IMR-90 (cell line): Measurements from ENCODE around the gene SECTM1. TPM values are rescaled to one million over a fixed set of nuclear protein-coding genes. Genes with fewer than 3 reads are reported as not detected.

Source experiments
- ATAC-seq: fragments of 200-7000 bp; cut with Tn5 transposase; 2 replicates; pipeline ENCODE4 v1.9.1; 2020; ENCODE audit warnings: low read depth, mild to moderate bottlenecking, moderate library complexity
- BruUV-seq: library from RNA; stranded (reverse); fragments of 400-500 nt; replicated peaks from 2 replicates; lab custom pipeline; 2021; lab: Mats Ljungman, UMichigan
- CTCF ChIA-PET: fragments of 300-600 bp; formaldehyde crosslinking; extraction: SDS; loops from one replicate; lab custom pipeline; 2021; ENCODE audit warnings: antibody characterized with exemption; lab: Yijun Ruan, JAX
- POLR2A ChIA-PET: fragments of 300-600 bp; sonication (Branson Sonifier 250); formaldehyde crosslinking; loops from one replicate; lab custom pipeline; 2022; ENCODE audit warnings: antibody characterized with exemption; ENCODE audit not compliant: unreplicated experiment; lab: Charles Lee
- DNase-seq: peaks from one replicate; pipeline ENCODE4 v3.0.0; 2013
- H2AFZ ChIP-seq: replicated peaks from 2 replicates; pipeline ENCODE3; 2013; ENCODE audit warnings: low read length, mild to moderate bottlenecking; ENCODE audit not compliant: poor library complexity
- H2AK5ac ChIP-seq: 2 replicates; pipeline ENCODE4 v1.6.1; 2013; ENCODE audit warnings: low read depth, low read length, inconsistent platforms
- H2AK9ac ChIP-seq: replicated peaks from 2 replicates; pipeline ENCODE3; 2013; ENCODE audit warnings: mild to moderate bottlenecking, low read depth, low read length, moderate library complexity; ENCODE audit not compliant: poor library complexity
- H2BK120ac ChIP-seq: 2 replicates; pipeline ENCODE4 v1.6.1; 2013; ENCODE audit warnings: low read depth, low read length, inconsistent platforms
- H2BK15ac ChIP-seq: 3 replicates; pipeline ENCODE4 v1.6.1; 2013; ENCODE audit warnings: low read depth, low read length, inconsistent platforms
- H2BK20ac ChIP-seq: 2 replicates; pipeline ENCODE4 v1.6.1; 2013; ENCODE audit warnings: low read depth, mild to moderate bottlenecking, inconsistent platforms, low read length, moderate library complexity
- H2BK5ac ChIP-seq: 2 replicates; pipeline ENCODE4 v1.6.1; 2013; ENCODE audit warnings: mild to moderate bottlenecking, low read depth, low read length, inconsistent platforms; ENCODE audit not compliant: poor library complexity, severe bottlenecking
- H3K14ac ChIP-seq: replicated peaks from 2 replicates; pipeline ENCODE4 v1.6.1; 2013; ENCODE audit warnings: low read depth, low read length, inconsistent platforms
- H3K18ac ChIP-seq: 2 replicates; pipeline ENCODE4 v1.6.1; 2013; ENCODE audit warnings: low read depth, low read length, control low read depth
- H3K23ac ChIP-seq: 2 replicates; pipeline ENCODE4 v1.6.1; 2013; ENCODE audit warnings: low read depth, low read length, inconsistent platforms
- H3K27ac ChIP-seq: 2 replicates; pipeline ENCODE4 v1.5.1; 2013; ENCODE audit warnings: mild to moderate bottlenecking, control low read depth, low read length; ENCODE audit not compliant: insufficient read depth
- H3K27me3 ChIP-seq: 2 replicates; pipeline ENCODE4 v1.6.1; 2013; ENCODE audit warnings: low read length; ENCODE audit not compliant: control insufficient read depth, insufficient read depth
- H3K36me3 ChIP-seq: 2 replicates; pipeline ENCODE4 v1.6.1; 2013; ENCODE audit warnings: low read length, mixed read lengths; ENCODE audit not compliant: control insufficient read depth, insufficient read depth
- H3K4ac ChIP-seq: 2 replicates; pipeline ENCODE4 v1.6.1; 2013; ENCODE audit warnings: low read depth, low read length, inconsistent platforms
- H3K4me1 ChIP-seq: 2 replicates; pipeline ENCODE4 v1.6.1; 2013; ENCODE audit warnings: low read length, mixed read lengths; ENCODE audit not compliant: control insufficient read depth, insufficient read depth
- H3K4me2 ChIP-seq: 2 replicates; pipeline ENCODE4 v1.6.1; 2013; ENCODE audit warnings: low read depth, mild to moderate bottlenecking, control low read depth, low read length, moderate library complexity
- H3K4me3 ChIP-seq: 2 replicates; pipeline ENCODE4 v1.5.1; 2013; ENCODE audit warnings: low read depth, mild to moderate bottlenecking, control low read depth, low read length, moderate library complexity; ENCODE audit not compliant: insufficient read depth
- H3K56ac ChIP-seq: 2 replicates; pipeline ENCODE4 v1.6.1; 2013; ENCODE audit warnings: low read length, inconsistent platforms; ENCODE audit not compliant: insufficient read depth; ENCODE audit errors: extremely low read depth
- H3K79me1 ChIP-seq, 2 experiments: 2 replicates each; pipeline ENCODE4 v1.6.1; 2013; ENCODE audit warnings: low read length in 2 of 2, inconsistent platforms in 1 of 2, low read depth in 1 of 2
- H3K9ac ChIP-seq: 2 replicates; pipeline ENCODE4 v1.6.1; 2013; ENCODE audit warnings: low read depth, low read length, control low read depth
- H3K9me1 ChIP-seq: 2 replicates; pipeline ENCODE4 v1.6.1; 2013; ENCODE audit warnings: low read length, inconsistent platforms; ENCODE audit not compliant: insufficient read depth
- H3K9me3 ChIP-seq: 2 replicates; pipeline ENCODE4 v1.6.1; 2013; ENCODE audit warnings: low read length; ENCODE audit not compliant: control insufficient read depth, insufficient read depth
- H4K20me1 ChIP-seq: 2 replicates; pipeline ENCODE4 v1.6.1; 2013; ENCODE audit warnings: low read length, inconsistent platforms; ENCODE audit not compliant: insufficient read depth
- H4K5ac ChIP-seq: 2 replicates; pipeline ENCODE4 v1.6.1; 2013; ENCODE audit warnings: mild to moderate bottlenecking, low read depth, low read length, control low read depth
- H4K8ac ChIP-seq, 2 experiments: 2 replicates each; pipeline ENCODE4 v1.6.1; 2013; ENCODE audit warnings: low read depth in 2 of 2, low read length in 2 of 2, control low read depth in 1 of 2, inconsistent platforms in 1 of 2
- H4K91ac ChIP-seq: 2 replicates; pipeline ENCODE4 v1.6.1; 2013; ENCODE audit warnings: low read depth, low read length, inconsistent platforms; ENCODE audit not compliant: insufficient read depth
- BHLHE40 ChIP-seq: fragments of 150-350 bp; IDR thresholded peaks from 2 replicates; pipeline ENCODE4 v1.6.1; 2016; ENCODE audit warnings: mild to moderate bottlenecking, low read depth, low read length
- CEBPB ChIP-seq: IDR thresholded peaks from 2 replicates; pipeline ENCODE4 v1.6.1; 2012; ENCODE audit warnings: low read depth, low read length, improper control_type of control experiment
- CHD1 ChIP-seq: IDR thresholded peaks from 2 replicates; pipeline ENCODE4 v1.6.1; 2012; ENCODE audit warnings: low read depth, low read length, improper control_type of control experiment
- CTCF ChIP-seq: conservative IDR thresholded peaks from 2 replicates; pipeline ENCODE4 v1.5.1; 2012; ENCODE audit warnings: mild to moderate bottlenecking, low read depth, low read length, improper control_type of control experiment
- ELK1 ChIP-seq: fragments of 150-350 bp; IDR thresholded peaks from 2 replicates; pipeline ENCODE4 v1.6.1; 2016; ENCODE audit warnings: low read depth, mild to moderate bottlenecking, low read length, moderate library complexity, borderline replicate concordance
- FOS ChIP-seq: fragments of 150-350 bp; IDR thresholded peaks from 2 replicates; pipeline ENCODE4 v1.6.1; 2016; ENCODE audit warnings: low read depth, low read length
- MAZ ChIP-seq: IDR thresholded peaks from 2 replicates; pipeline ENCODE4 v1.6.1; 2012; ENCODE audit warnings: low read depth, mild to moderate bottlenecking, low read length, improper control_type of control experiment, moderate library complexity, borderline replicate concordance
- NFE2L2 ChIP-seq: fragments of 150-350 bp; IDR thresholded peaks from 2 replicates; pipeline ENCODE4 v1.6.1; 2016; ENCODE audit warnings: low read depth, mild to moderate bottlenecking, low read length
- POLR2A ChIP-seq: IDR thresholded peaks from 2 replicates; pipeline ENCODE4 v1.6.1; 2012; ENCODE audit warnings: mild to moderate bottlenecking, low read depth, low read length
- RAD21 ChIP-seq: IDR thresholded peaks from 2 replicates; pipeline ENCODE4 v1.6.1; 2012; ENCODE audit warnings: low read length, improper control_type of control experiment
- RCOR1 ChIP-seq: IDR thresholded peaks from 2 replicates; pipeline ENCODE4 v1.6.1; 2012; ENCODE audit warnings: mild to moderate bottlenecking, low read length, improper control_type of control experiment; ENCODE audit not compliant: insufficient replicate concordance
- RFX5 ChIP-seq: IDR thresholded peaks from 2 replicates; pipeline ENCODE4 v1.8.0; 2012; ENCODE audit warnings: low read depth, mild to moderate bottlenecking, low read length, moderate library complexity
- SMC3 ChIP-seq: fragments of 150-350 bp; IDR thresholded peaks from 2 replicates; pipeline ENCODE4 v1.6.1; 2016; ENCODE audit warnings: low read depth, mild to moderate bottlenecking, antibody characterized with exemption, low read length, moderate library complexity
- WGBS, 2 experiments: methylation state at CpG; one replicate each; pipeline versions ENCODE4 v1.1.5 to v1.1.7; 2013; ENCODE audit warnings: missing lambda C conversion rate in 2 of 2; ENCODE audit not compliant: insufficient read length in 1 of 2; ENCODE audit errors: extremely low coverage in 2 of 2; 5-methylcytosine and 5-hydroxymethylcytosine counted together
- dilution Hi-C: fragments of 300-500 bp; cut with HindIII; formaldehyde crosslinking; loops from one replicate; pipeline ENCODE4 v1.14.3; 2018; ENCODE audit warnings: low sequenced_read_pairs; ENCODE audit not compliant: unreplicated experiment
- in situ Hi-C: fragments of 300-500 bp; cut with MboI; formaldehyde crosslinking; loops from 3 replicates; pipeline ENCODE4 v1.14.3; 2019; ENCODE audit warnings: low sequenced_read_pairs, inconsistent platforms, mixed read lengths
- intact Hi-C: fragments of 100-400 bp; cut with micrococcal nuclease; formaldehyde crosslinking; loops from 2 replicates; pipeline ENCODE4 v1.10.0; 2022
- polyA plus RNA-seq, 3 experiments: library from polyadenylated mRNA; depleted of rRNA; stranded (reverse); fragments of >200 nt; gene quantifications; 2 replicates each; pipeline ENCODE4 v1.2.3, GENCODE V29; 2012; ENCODE audit warnings: low replicate concordance in 1 of 3
- total RNA-seq: library from RNA; depleted of rRNA; stranded (reverse); fragments of >200 nt; gene quantifications from 2 replicates; pipeline ENCODE4 v1.2.3, GENCODE V29; 2012

The SECTM1 gene
- total and polyA plus RNA-seq, 2 of the 4 experiments (the other 2 are of a cell fraction): 2.3 to 4.4 TPM

- Histone ChIP-seq H2AK9ac (no peak overlapping the region), H3K79me1 (no peaks in the 10 kb centered on the region), H4K5ac (no peak overlapping the region), H4K91ac (no peak overlapping the region), H2BK120ac (no peak overlapping the region), H3K27ac (no peak overlapping the region), H3K27me3 (peaks cover 7% of the 10 kb centered on the region), H3K4ac (no peak overlapping the region), H2BK5ac (no peak overlapping the region), H2BK20ac (no peak overlapping the region), H3K18ac (no peak overlapping the region), H2AK5ac (no peak overlapping the region), H3K4me3 (no peak overlapping the region), H3K23ac (no peak overlapping the region), H3K4me1 (peaks cover 8% of the 10 kb centered on the region), H3K56ac (no peak overlapping the region), H4K20me1 (no peaks in the 10 kb centered on the region), H3K14ac (no peak overlapping the region), H2AFZ (no peak overlapping the region), H4K8ac (no peak overlapping the region), H3K9ac (no peak overlapping the region), H3K9me1 (peaks cover 7% of the 10 kb centered on the region), H3K36me3 (no peaks in the 10 kb centered on the region), H2BK15ac (no peak overlapping the region), H3K9me3 (no peaks in the 10 kb centered on the region), H3K4me2 (no peak overlapping the region)
- intact Hi-C loops (no loop called here), in situ Hi-C loops (no loop called here), dilution Hi-C loops (no loop called here)
- BruUV-seq: no TSS peak
- ChIA-PET CTCF (interaction anchor here (0.6 kb wide), 1 partner anchor 50 kb away, joined by 4 read pairs; no protein-coding TSS in a partner anchor), POLR2A (interaction anchor here (0.7 kb wide), 1 partner anchor 74 kb away, joined by 16 read pairs; no protein-coding TSS in a partner anchor)
- TF ChIP-seq RFX5 (no peak), RAD21 (no peak), RCOR1 (no peak), SMC3 (no peak), POLR2A (no peak), CTCF (no peak), CEBPB (no peak), MAZ (no peak), FOS (no peak), CHD1 (no peak), NFE2L2 (no peak), BHLHE40 (no peak), ELK1 (no peak)
- DNase-seq (no peak), ATAC-seq (no peak)
- WGBS, 2 experiments: 94% methylated on average over 4 of the region's 5 CpGs; no CpG with 5 or more reads in 1 of the 2 experiments
Measured at GRCh38 chr17:82343560-82343959, 10.0 kb upstream of the SECTM1 start.
